ENCODE measurements around the gene KIF18A.
"Not testable (repeated sequence)": the region's sequence is repeated elsewhere in the genome, so short reads cannot be mapped to it uniquely, and the experiment has no call there.

Gene KIF18A

DNA sequence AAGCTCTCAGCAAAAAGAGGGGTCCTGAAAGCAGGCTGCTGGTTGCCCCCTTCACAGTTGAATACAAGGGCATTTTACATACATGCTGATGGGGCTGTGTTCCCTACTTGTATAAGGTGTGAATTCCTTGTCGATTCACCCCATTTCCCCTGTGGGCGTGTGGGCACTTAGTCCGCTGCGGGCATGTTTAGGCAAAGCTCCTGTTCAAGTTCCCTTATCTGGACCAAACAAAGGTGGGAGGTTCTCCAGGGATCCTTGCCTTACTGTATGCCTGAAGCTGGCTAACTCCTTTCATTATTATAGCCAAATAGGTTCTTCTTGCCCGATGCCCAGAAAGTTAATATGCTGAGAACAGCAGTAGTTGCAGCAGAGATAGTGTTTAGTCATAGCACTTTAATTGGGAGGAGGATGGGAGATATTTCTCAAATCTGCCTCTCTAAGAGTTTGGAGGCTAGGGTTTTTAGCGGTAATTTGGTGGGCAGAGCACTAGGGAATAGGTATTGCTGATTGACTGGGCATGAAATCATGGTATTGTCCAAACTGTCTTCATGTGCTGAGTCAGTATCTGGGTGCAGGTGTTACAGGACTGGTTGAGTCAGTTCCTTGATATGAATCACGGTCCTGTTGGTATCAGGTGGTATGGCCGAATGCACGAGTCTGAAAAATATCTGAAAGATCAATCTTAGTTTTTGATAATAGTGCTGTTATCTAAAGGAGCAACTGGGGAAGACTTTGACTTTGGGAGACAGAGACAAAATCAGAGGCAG is 32.9 kb upstream of the KIF18A start:
- DNase-seq (ENCODE audit: insufficient read length, low spot score) (no peak), FAIRE-seq (no peak)
- TF ChIP-seq, protein P1, sequence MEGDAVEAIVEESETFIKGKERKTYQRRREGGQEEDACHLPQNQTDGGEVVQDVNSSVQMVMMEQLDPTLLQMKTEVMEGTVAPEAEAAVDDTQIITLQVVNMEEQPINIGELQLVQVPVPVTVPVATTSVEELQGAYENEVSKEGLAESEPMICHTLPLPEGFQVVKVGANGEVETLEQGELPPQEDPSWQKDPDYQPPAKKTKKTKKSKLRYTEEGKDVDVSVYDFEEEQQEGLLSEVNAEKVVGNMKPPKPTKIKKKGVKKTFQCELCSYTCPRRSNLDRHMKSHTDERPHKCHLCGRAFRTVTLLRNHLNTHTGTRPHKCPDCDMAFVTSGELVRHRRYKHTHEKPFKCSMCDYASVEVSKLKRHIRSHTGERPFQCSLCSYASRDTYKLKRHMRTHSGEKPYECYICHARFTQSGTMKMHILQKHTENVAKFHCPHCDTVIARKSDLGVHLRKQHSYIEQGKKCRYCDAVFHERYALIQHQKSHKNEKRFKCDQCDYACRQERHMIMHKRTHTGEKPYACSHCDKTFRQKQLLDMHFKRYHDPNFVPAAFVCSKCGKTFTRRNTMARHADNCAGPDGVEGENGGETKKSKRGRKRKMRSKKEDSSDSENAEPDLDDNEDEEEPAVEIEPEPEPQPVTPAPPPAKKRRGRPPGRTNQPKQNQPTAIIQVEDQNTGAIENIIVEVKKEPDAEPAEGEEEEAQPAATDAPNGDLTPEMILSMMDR (IDR thresholded peaks at IDR 0.05; ENCODE audit: insufficient read depth, missing control alignments), result no peak

DNA sequence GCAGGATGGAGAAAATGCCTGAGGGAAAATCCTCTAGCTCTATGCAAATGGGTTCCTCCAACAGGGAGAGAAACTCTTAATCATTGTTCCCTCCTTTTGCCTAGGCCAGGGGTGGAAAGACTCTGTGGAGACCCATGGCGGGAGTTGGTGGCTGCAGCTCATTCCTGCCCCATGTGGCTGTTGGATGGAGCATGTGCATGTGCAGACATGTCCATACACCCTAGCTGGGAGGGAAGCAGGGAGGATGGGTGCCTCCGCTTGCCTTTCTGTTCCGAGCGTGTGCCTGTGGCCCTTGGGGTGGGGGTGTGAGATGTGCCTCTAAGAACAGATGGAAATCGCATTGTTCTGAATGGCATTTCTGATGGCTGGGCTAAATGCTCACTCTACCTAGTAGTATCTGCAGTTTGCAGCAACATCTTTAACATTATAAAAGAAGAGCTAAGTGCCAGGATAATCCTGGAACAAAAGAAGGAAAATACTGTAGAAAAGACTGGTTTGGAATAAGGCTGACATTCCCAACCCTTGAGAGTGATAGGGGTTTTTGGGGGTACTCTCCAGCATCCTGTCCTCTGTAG is 32.0 kb upstream of the KIF18A start:
- no peak for DNase-seq (ENCODE audit: insufficient read length, low spot score)

DNA sequence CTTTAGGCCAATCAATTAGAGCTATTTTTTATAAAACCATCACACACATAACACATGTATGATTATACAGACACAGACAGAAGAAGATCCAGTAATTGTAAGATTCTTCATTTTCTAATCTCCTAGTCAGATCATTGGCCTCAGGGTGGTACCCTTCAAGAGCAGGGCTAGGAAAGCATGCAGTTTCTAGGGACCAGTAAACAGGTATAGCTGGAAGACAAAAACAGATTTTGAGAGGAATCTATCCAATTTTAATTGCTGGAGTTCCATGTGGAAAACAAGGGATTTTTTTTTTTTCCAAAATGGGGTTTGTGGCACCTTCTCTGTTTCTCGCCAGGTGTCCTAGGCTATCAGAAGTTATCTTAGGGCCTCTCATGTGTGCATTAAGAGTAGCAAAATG is 29.9 kb upstream of the KIF18A start:
- DNase-seq (ENCODE audit: insufficient read length, low spot score) (no peak), FAIRE-seq (no peak)
- TF ChIP-seq, protein P1 (IDR thresholded peaks at IDR 0.05; ENCODE audit: insufficient read depth, missing control alignments), result no peak

More for the DNA sequence above, 32.0 kb upstream of the KIF18A start:
- TF ChIP-seq, protein P1 (IDR thresholded peaks at IDR 0.05; ENCODE audit: insufficient read depth, missing control alignments), result no peak
- FAIRE-seq, result no peak

DNA sequence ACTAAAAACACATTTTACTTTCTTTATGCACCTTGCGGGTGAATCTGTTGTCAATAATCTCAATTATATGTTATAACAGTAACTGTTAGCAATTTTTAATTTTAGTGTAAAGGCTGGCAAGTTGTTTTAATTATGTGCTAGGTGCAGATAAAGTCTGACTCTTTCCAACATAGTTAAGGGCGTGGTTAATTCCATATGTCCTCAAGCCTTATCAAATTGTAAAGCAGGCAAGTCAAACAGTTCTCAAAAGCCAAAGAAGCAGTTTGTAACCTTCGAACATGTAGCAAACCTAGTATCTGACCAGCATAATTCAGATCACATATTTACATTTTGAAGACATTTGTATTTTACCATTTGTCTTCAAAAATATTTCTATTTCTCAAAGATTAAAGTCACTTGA is 29.4 kb upstream of the KIF18A start:
- DNase-seq (ENCODE audit: insufficient read length, low spot score) (no peak), FAIRE-seq (no peak)
- TF ChIP-seq, protein P1 (IDR thresholded peaks at IDR 0.05; ENCODE audit: insufficient read depth, missing control alignments), result no peak

DNA sequence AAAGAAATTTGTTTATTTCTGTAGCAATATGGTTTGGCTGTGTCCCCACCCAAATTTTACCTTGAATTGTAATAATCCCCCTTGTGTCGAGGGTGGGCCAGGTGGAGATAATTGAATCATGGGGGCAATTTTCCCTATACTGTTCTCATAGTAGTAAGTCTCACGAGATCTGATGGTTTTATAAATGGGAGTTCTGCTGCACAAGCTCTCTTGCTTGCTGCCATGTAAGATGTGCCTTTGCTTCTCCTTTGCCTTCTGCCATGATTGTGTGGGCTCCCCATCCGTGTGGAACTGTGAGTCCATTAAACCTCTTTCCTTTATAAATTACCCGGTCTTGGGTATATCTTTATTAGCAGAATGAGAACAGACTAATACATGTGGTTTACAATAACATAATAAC is 28.2 kb upstream of the KIF18A start:
- not testable (repeated sequence) for FAIRE-seq; DNase-seq (ENCODE audit: insufficient read length, low spot score)

DNA sequence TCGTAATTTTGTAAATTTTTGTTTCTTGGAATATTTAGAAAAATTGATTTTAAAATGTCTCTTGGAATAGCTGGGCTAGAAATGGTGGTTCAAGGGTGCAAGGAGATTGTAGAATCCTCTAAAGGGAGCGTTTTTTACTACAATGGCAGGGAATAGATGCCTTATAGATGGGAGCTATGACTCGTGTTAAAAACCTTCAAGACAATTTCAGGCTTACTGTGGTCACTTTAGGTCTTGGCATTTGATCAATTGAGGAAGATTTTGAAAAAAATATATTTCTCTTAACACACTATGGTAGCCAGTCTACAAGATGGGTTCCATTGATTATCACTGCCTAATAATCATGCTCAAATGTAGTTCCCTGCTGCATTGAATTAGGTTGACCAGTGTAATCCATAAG is 25.2 kb upstream of the KIF18A start:
- FAIRE-seq, result no peak
- TF ChIP-seq, protein P1 (IDR thresholded peaks at IDR 0.05; ENCODE audit: insufficient read depth, missing control alignments), result no peak
- no peak for DNase-seq (ENCODE audit: insufficient read length, low spot score)

DNA sequence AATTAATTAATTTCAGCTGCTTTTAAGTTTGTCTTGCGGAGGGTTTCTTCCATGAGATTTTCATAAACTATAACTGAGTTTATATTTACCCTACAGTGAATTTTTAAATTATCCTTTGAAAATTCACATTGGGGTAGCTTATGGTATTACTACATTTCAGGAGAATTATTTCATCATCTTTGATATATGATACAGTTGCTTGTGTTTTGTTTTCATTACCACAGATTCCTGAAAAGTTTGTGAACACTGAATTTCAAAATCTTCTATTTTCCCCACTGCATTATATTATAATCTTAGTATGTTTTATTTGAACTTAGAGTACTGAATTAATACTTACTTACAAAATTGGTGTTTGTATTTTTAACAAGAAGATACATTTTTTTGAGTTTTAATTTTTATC is 24.6 kb upstream of the KIF18A start:
- TF ChIP-seq, protein P1 (IDR thresholded peaks at IDR 0.05; ENCODE audit: insufficient read depth, missing control alignments), result no peak
- FAIRE-seq (no peak), DNase-seq (ENCODE audit: insufficient read length, low spot score) (no peak)

All from D721Med (cell line).